SU-DHL-6 (cell line): Measurements from ENCODE around the gene POMP.

Experiments
- CTCF ChIP-seq: fragments of 200-600 bp; sonication (generic); IDR thresholded peaks from one replicate; pipeline ENCODE4 v1.5.1; 2017; ENCODE audit warnings: antibody characterized with exemption, mild to moderate bottlenecking, low read length, moderate library complexity; ENCODE audit not compliant: insufficient read depth, poor library complexity, severe bottlenecking
- EZH2phosphoT487 ChIP-seq: fragments of 200-600 bp; sonication (generic), shearing (Covaris generic); conservative IDR thresholded peaks from 2 replicates; pipeline ENCODE4 v1.6.1; 2018; ENCODE audit warnings: mild to moderate bottlenecking, antibody characterized with exemption, low read length, moderate library complexity, mixed read lengths

- TF ChIP-seq CTCF (no peak), EZH2phosphoT487 (no peak)
These were observed 21.1 kb upstream of the POMP start for GRCh38 chr13:28637714-28638355.
